ENCODE data around the gene MAVS.

- TF ChIP-seq CTCF (IDR thresholded peaks at IDR 0.05) (no peak), POLR2A (IDR thresholded peaks at IDR 0.05) (no peak)
Measured at GRCh38 chr20:3914446-3914845, 67.8 kb downstream of the MAVS start.

All from testis (tissue), 2 donors.